Astrocyte (in vitro differentiated cells and primary cell): ENCODE measurements around the gene FKRP. TPM values are rescaled to one million over a fixed set of nuclear protein-coding genes. Genes with fewer than 3 reads are reported as not detected.
"Not testable (repeated sequence)": the region's sequence is repeated elsewhere in the genome, so short reads cannot be mapped to it uniquely, and the experiment has no call there.

ENCODE experiments used
- DNase-seq: peaks from one replicate; pipeline ENCODE4 v3.0.0-alpha.2; 2010; ENCODE audit warnings: low read depth
- FAIRE-seq: peaks from 2 replicates; lab custom pipeline; 2011; peaks lifted over from hg19 to GRCh38; lab: Jason Lieb, UNC
- H2AFZ ChIP-seq: 2 replicates; pipeline ENCODE4 v1.6.0; 2012; ENCODE audit warnings: low read depth, low read length, inconsistent platforms
- H3K27ac ChIP-seq: 2 replicates; pipeline ENCODE4 v1.5.1; 2011; ENCODE audit warnings: low read depth, low read length, inconsistent platforms
- H3K27me3 ChIP-seq: 2 replicates; pipeline ENCODE4 v1.6.0; 2011; ENCODE audit warnings: low read length, inconsistent platforms; ENCODE audit not compliant: insufficient read depth
- H3K36me3 ChIP-seq: 2 replicates; pipeline ENCODE4 v1.5.1; 2011; ENCODE audit warnings: low read length, inconsistent platforms; ENCODE audit not compliant: insufficient read depth
- H3K4me1 ChIP-seq: 2 replicates; pipeline ENCODE4 v1.5.1; 2011; ENCODE audit warnings: low read length, inconsistent platforms; ENCODE audit not compliant: insufficient read depth
- H3K4me2 ChIP-seq: 2 replicates; pipeline ENCODE4 v1.6.0; 2012; ENCODE audit warnings: low read length, inconsistent platforms
- H3K4me3 ChIP-seq: 2 replicates; pipeline ENCODE4 v1.5.1; 2011; ENCODE audit warnings: low read depth, mild to moderate bottlenecking, low read length, inconsistent platforms; ENCODE audit not compliant: insufficient read depth
- H3K79me2 ChIP-seq: 2 replicates; pipeline ENCODE4 v1.6.0; 2012; ENCODE audit warnings: mild to moderate bottlenecking, low read length, inconsistent platforms; ENCODE audit not compliant: insufficient read depth
- H3K9ac ChIP-seq: 2 replicates; pipeline ENCODE4 v1.6.0; 2012; ENCODE audit warnings: mild to moderate bottlenecking, low read length, inconsistent platforms
- H3K9me3 ChIP-seq: 2 replicates; pipeline ENCODE4 v1.5.1; 2012; ENCODE audit warnings: low read depth, mild to moderate bottlenecking, low read length, inconsistent platforms; ENCODE audit not compliant: insufficient read depth
- H4K20me1 ChIP-seq: 2 replicates; pipeline ENCODE4 v1.6.0; 2012; ENCODE audit warnings: low read length, inconsistent platforms; ENCODE audit not compliant: insufficient read depth
- H3K27ac Mint-ChIP-seq: one replicate; pipeline ENCODE4 v1.8.0; 2021; ENCODE audit warnings: mild to moderate bottlenecking, mixed read lengths; ENCODE audit not compliant: unreplicated experiment
- H3K27me3 Mint-ChIP-seq: one replicate; pipeline ENCODE4 v1.8.0; 2021; ENCODE audit warnings: low read depth, mixed read lengths; ENCODE audit not compliant: unreplicated experiment
- H3K36me3 Mint-ChIP-seq: one replicate; pipeline ENCODE4 v1.8.0; 2021; ENCODE audit warnings: low read depth, mixed read lengths; ENCODE audit not compliant: unreplicated experiment
- H3K4me1 Mint-ChIP-seq: one replicate; pipeline ENCODE4 v1.8.0; 2021; ENCODE audit warnings: low read depth, mixed read lengths; ENCODE audit not compliant: unreplicated experiment
- H3K4me3 Mint-ChIP-seq: one replicate; pipeline ENCODE4 v1.8.0; 2021; ENCODE audit warnings: mild to moderate bottlenecking, moderate library complexity, mixed read lengths; ENCODE audit not compliant: unreplicated experiment
- H3K9me3 Mint-ChIP-seq: one replicate; pipeline ENCODE4 v1.8.0; 2021; ENCODE audit warnings: mild to moderate bottlenecking, mixed read lengths; ENCODE audit not compliant: unreplicated experiment
- EZH2 ChIP-seq: IDR thresholded peaks from 2 replicates; pipeline ENCODE4 v1.6.1; 2012; ENCODE audit warnings: mild to moderate bottlenecking, low read length, inconsistent platforms; ENCODE audit not compliant: insufficient read depth
- total RNA-seq: library from RNA; stranded (reverse); gene quantifications from 2 replicates; pipeline ENCODE4 v1.2.1, GENCODE V29; 2021
- TF ChIP-seq, protein P1 (sequence below): IDR thresholded peaks from 2 replicates; pipeline ENCODE4 v1.5.1; 2011; ENCODE audit warnings: low read depth, mild to moderate bottlenecking, inconsistent platforms, low read length, moderate library complexity; ENCODE audit not compliant: insufficient read depth

FKRP gene
- total RNA-seq, 1 donor from 2014 or later, result 25.1 TPM

GRCh38 chr19:46776927-46777911 lies 31.4 kb downstream of the FKRP start:
- Mint-ChIP-seq H3K4me1 (peaks cover 3% of the 10 kb centered on the region), H3K27me3 (no peaks in the 10 kb centered on the region), H3K9me3 (no peaks in the 10 kb centered on the region), H3K36me3 (peaks cover 31% of the 10 kb centered on the region), H3K27ac (no peak overlapping the region), H3K4me3 (peak overlapping the region; percentile 66)
- DNase-seq (no peak), FAIRE-seq (no peak)
- H3K36me3 ChIP-seq, result peaks cover 40% of the 10 kb centered on the region
- no peak overlapping the region for H2AFZ ChIP-seq
- H3K27ac ChIP-seq, result no peak overlapping the region
- H3K9me3 ChIP-seq, result no peaks in the 10 kb centered on the region
- H3K4me1 ChIP-seq, result no peaks in the 10 kb centered on the region
- H3K9ac ChIP-seq, result no peak overlapping the region
- H3K79me2 ChIP-seq, result peaks cover 12% of the 10 kb centered on the region
- H4K20me1 ChIP-seq, result peaks cover 44% of the 10 kb centered on the region
- H3K27me3 ChIP-seq, result no peaks in the 10 kb centered on the region
- TF ChIP-seq EZH2, result no peak
- TF ChIP-seq, protein P1, sequence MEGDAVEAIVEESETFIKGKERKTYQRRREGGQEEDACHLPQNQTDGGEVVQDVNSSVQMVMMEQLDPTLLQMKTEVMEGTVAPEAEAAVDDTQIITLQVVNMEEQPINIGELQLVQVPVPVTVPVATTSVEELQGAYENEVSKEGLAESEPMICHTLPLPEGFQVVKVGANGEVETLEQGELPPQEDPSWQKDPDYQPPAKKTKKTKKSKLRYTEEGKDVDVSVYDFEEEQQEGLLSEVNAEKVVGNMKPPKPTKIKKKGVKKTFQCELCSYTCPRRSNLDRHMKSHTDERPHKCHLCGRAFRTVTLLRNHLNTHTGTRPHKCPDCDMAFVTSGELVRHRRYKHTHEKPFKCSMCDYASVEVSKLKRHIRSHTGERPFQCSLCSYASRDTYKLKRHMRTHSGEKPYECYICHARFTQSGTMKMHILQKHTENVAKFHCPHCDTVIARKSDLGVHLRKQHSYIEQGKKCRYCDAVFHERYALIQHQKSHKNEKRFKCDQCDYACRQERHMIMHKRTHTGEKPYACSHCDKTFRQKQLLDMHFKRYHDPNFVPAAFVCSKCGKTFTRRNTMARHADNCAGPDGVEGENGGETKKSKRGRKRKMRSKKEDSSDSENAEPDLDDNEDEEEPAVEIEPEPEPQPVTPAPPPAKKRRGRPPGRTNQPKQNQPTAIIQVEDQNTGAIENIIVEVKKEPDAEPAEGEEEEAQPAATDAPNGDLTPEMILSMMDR, result no peak
- H3K4me3 ChIP-seq, result no peak overlapping the region
- H3K4me2 ChIP-seq, result no peak overlapping the region

GRCh38 chr19:46777956-46778645 lies 32.2 kb downstream of the FKRP start:
- not testable (repeated sequence) for H3K27ac Mint-ChIP-seq
- peaks cover 21% of the 10 kb centered on the region for H3K79me2 ChIP-seq

DNA sequence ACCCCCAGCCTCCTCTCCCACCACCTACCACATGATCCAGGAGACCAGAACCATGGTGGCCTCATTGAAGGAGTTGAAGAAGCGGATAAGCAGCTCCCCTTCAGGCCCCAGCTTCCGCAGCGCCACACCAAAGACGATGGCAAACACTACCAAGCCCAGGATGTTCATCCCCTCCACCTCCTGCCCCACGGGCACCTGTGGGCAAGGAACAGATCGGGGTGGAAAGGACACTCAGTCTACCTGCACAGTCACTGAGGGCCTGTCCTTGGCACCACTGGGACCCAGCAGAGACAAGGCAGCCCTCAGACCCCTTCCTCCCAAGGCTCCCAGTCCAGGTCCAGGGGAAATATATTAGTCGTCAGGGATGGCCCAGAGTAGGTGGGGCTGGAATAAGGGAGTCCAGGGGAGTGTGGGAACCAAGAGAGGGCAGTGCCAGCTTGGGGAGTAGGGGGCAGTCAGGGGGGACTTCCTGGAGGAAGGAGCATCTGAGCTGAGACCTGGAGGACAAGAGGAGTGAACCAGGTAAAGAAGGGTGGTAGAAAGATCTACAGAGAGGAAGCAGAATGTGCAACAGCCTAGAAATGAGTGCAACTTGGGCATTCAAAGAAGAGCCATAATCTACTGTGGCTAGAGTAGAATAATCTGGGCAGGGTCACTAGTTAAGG lies 36.6 kb downstream of the FKRP start:
- H3K9me3 Mint-ChIP-seq, result no peaks in the 10 kb centered on the region
- H3K9ac ChIP-seq, result no peak overlapping the region
- H3K4me2 ChIP-seq, result no peak overlapping the region
- DNase-seq (no peak), FAIRE-seq (no peak)
- H3K27ac Mint-ChIP-seq, result no peak overlapping the region
- H3K9me3 ChIP-seq, result no peaks in the 10 kb centered on the region
- H3K4me1 ChIP-seq, result peaks cover 27% of the 10 kb centered on the region
- peaks cover 28% of the 10 kb centered on the region for H3K36me3 ChIP-seq
- no peak overlapping the region for H3K4me3 ChIP-seq
- peaks cover 65% of the 10 kb centered on the region for H3K79me2 ChIP-seq
- TF ChIP-seq EZH2, result no peak
- TF ChIP-seq, protein P1, result no peak
- no peak overlapping the region for H3K27ac ChIP-seq
- H3K27me3 Mint-ChIP-seq, result no peaks in the 10 kb centered on the region
- no peaks in the 10 kb centered on the region for H3K27me3 ChIP-seq
- H2AFZ ChIP-seq, result no peak overlapping the region
- peaks cover 23% of the 10 kb centered on the region for H3K36me3 Mint-ChIP-seq
- H3K4me3 Mint-ChIP-seq, result peak overlapping the region; percentile 4
- peaks cover 15% of the 10 kb centered on the region for H3K4me1 Mint-ChIP-seq
- H4K20me1 ChIP-seq, result peaks cover 67% of the 10 kb centered on the region

More at GRCh38 chr19:46777956-46778645, 32.2 kb downstream of the FKRP start:
- H3K27me3 Mint-ChIP-seq, DNase-seq, H3K4me3 ChIP-seq, H3K27me3 ChIP-seq, FAIRE-seq, H3K4me1 ChIP-seq, H2AFZ ChIP-seq, H3K9ac ChIP-seq, H3K4me2 ChIP-seq, H3K4me3 Mint-ChIP-seq, H3K9me3 Mint-ChIP-seq, H3K27ac ChIP-seq, H3K9me3 ChIP-seq, H3K4me1 Mint-ChIP-seq: not testable (repeated sequence)
- Histone ChIP-seq H4K20me1 (peaks cover 53% of the 10 kb centered on the region), H3K36me3 (peaks cover 47% of the 10 kb centered on the region)
- peaks cover 35% of the 10 kb centered on the region for H3K36me3 Mint-ChIP-seq
